SK-MEL-5 (cell line): ENCODE measurements around the gene MVB12B. TPM values are rescaled to one million over a fixed set of nuclear protein-coding genes. Genes with fewer than 3 reads are reported as not detected.

Source experiments
- DNase-seq: peaks from one replicate; pipeline ENCODE4 v3.0.0-alpha.2; 2016; ENCODE audit warnings: low read depth, low spot score
- in situ Hi-C: cut with HindIII; loops from 2 replicates; pipeline ENCODE4 v1.10.0; 2016; ENCODE audit warnings: low sequenced_read_pairs, high pct_unique_total_duplicates, low pct_unique_long_range_greater_than_20kb
- total RNA-seq: library from RNA; depleted of rRNA; stranded (reverse); fragments of >200 nt; shearing (Covaris generic); gene quantifications from 2 replicates; pipeline ENCODE4 v1.2.3, GENCODE V29; 2014

MVB12B gene
- total RNA-seq, 1 experiment from 2014 or later, result 3.1 TPM

GRCh38 chr9:126341902-126342301 is 15.3 kb downstream of the MVB12B start:
- in situ Hi-C loops, result no loop called here
- DNase-seq, result no peak

GRCh38 chr9:126342621-126343031 is 16.0 kb downstream of the MVB12B start:
- in situ Hi-C loops, result no loop called here

DNA sequence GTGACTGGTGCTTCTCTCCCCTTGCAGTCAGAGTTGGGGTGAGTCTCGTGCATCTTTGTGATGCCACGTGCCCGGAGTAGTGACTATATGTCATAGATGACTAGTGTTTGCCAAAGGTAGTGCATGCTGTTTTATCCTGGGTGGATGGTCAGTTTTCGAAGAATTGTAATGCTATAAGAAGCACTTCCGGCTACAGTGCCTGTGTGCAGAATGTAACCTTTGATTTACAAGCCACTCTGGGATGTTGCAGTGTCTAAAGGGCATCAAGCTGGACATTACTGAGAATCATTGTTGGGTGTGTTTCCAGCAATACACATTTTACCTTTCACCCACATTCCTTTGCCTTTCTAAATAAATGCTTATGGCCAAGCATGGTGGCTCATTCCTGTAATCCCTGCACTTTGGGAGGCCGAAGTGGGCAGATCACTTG is 16.7 kb downstream of the MVB12B start:
- no peak for DNase-seq
- in situ Hi-C loops, result no loop called here

More at GRCh38 chr9:126342621-126343031, 16.0 kb downstream of the MVB12B start:
- no peak for DNase-seq

GRCh38 chr9:126346031-126346430 is 19.4 kb downstream of the MVB12B start:
- DNase-seq, result no peak
- in situ Hi-C loops, result no loop called here

GRCh38 chr9:126347093-126347492 is 20.5 kb downstream of the MVB12B start:
- in situ Hi-C loops, result no loop called here
- DNase-seq, result no peak

DNA sequence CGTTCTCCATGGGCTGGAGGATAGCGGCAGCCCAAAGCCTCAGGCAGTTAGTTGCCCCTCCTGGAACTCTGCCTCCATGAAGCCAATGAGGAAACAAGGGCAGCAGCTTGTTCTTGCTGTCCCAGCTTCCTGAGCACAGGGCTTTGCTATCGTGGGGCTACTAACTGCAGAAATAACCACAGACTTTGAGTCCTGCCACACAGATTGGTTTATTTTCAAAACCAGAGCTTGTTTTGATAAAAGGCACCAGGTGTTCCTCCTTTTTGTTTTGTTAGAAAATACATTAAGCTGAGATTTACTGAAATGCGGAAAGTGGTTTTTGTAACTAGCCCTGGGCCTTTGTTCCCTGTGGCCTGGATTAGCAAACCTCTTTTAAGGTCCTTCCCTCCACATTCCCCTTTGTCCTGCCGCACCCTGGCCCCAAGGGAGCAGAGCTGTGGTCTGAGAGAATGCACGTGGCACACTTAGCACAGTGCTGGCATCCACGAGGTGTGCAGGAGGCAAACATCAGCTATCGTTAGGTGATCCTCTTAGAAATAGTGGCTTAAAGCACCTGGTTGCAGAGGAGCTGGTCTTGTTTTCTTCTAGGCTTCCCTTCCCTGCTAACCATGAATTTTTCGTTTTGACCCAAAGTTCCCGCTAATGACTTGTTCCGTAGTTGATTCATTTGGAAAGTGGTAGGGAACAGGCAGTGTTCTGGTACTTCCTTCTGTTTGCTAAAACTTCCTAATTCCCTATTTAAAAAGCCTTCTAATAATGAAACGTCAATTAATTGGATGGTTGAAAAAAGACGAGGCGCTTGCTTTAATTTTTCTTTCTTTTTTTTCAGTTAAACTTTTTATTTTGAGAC is 21.5 kb downstream of the MVB12B start:
- DNase-seq, result no peak
- in situ Hi-C loops, result no loop called here

GRCh38 chr9:126348911-126349550 is 22.4 kb downstream of the MVB12B start:
- in situ Hi-C loops, result no loop called here

GRCh38 chr9:126354887-126355770 is 28.5 kb downstream of the MVB12B start:
- in situ Hi-C loops, result no loop called here
- DNase-seq, result no peak

More at GRCh38 chr9:126348911-126349550, 22.4 kb downstream of the MVB12B start:
- no peak for DNase-seq

DNA sequence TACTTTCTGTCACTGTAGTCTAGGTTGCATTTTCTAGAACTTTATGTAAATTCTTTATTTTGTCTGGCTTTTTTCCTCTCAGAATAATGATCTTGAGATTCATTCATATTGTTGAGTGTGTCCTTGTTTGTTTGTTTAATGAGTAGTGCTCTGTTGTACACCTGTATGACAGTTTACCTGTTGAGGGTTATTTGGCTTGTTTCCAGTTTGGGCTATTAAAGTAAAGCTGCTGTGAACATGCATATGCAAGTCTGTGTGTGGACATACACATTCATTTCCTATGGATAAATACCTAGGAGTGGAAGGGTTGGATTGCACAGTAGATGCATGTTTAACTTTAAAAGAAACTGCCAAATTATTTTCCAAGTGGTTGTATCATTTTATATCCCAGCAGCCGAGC is 30.4 kb downstream of the MVB12B start:
- in situ Hi-C loops, result no loop called here

DNA sequence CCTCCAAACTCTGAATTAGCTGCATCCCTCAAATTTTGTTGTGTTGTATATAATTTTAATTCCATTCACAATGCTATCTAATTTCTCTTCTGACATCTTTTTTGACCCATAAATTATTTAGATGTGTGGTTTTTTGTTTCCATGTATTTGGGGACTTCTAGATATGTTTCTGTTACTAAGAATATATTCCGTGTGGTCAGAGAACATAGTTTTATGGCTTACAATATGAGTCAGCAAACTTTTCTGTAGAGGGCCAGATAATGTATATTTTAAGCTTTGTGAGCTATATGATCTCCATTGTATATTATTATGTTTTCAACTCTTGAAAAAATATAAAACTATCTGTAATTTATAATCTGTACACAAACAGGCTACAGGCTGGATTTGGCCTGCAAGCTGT is 33.4 kb downstream of the MVB12B start:
- in situ Hi-C loops, result no loop called here
- no peak for DNase-seq

More for the DNA sequence above, 30.4 kb downstream of the MVB12B start:
- DNase-seq, result no peak

DNA sequence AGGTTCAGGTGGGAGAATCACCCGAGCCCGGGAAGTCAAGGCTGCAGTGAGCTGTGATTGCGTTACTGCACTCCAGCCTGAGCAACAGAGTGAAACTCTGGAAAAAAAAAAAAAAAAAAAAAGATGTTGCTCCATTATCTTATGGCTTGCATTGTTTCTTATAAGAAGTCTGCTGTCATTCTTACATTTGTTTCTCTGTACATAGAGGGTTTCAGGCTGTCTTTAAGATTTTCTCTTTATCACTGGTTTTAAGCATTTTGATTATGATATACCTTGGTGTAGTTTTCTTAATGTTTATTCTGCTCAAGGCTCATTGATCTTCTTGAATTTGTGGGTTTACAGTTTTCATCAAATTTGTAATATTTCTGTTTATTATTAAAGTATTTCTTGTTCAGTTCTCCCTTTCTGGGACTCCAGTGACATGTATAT is 35.2 kb downstream of the MVB12B start:
- DNase-seq, result no peak

GRCh38 chr9:126363250-126363649 is 36.6 kb downstream of the MVB12B start:
- DNase-seq, result no peak
- in situ Hi-C loops, result no loop called here

More for the DNA sequence above, 35.2 kb downstream of the MVB12B start:
- in situ Hi-C loops, result no loop called here

GRCh38 chr9:126363847-126364671 is 37.4 kb downstream of the MVB12B start:
- in situ Hi-C loops, result no loop called here
- no peak for DNase-seq

DNA sequence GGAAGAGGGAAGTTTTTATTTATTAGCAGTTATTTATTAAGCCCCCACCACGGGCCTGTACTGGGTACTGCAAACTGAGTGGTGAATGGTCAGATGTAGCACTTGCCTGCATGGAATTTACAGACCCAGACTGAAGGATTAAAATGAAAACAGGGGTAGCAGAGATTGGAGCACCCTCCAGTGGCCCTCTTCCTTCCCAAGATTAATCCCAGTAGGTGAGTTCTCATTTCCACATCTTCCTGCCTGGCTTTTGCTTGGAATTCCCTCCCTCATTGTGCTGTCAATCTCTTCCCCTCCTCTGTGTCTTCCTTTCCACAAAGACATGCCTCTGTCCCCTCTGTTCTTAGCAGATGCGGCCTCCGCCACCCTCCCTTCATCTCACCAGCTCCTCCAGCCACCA is 39.2 kb downstream of the MVB12B start:
- peak; percentile 24 for DNase-seq
- in situ Hi-C loops, result no loop called here

- in situ Hi-C loops, result no loop called here
- DNase-seq, result no peak
These were observed 39.9 kb downstream of the MVB12B start for GRCh38 chr9:126366366-126367011.

GRCh38 chr9:126367139-126367538 is 40.5 kb downstream of the MVB12B start:
- in situ Hi-C loops, result no loop called here

GRCh38 chr9:126367616-126368015 is 41.0 kb downstream of the MVB12B start:
- DNase-seq, result no peak
- in situ Hi-C loops, result no loop called here

More at GRCh38 chr9:126367139-126367538, 40.5 kb downstream of the MVB12B start:
- no peak for DNase-seq
